ENCODE measurements around the gene SKAP2.
A peak's percentile ranks its signal among the peaks of the same experiment; 100 is the strongest.

SKAP2 gene

GRCh38 chr7:26721450-26721849 lies 142.9 kb downstream of the SKAP2 start:
- in situ Hi-C loops (cut with HindIII; ENCODE audit: low sequenced_read_pairs): no loop called here
- no peak overlapping the region for H3K4me3 ChIP-seq (ENCODE audit: low read depth, low read length)
- no peak for TF ChIP-seq CTCF (IDR thresholded peaks at IDR 0.05; ENCODE audit: low read depth, low read length)
- no peak for DNase-seq (ENCODE audit: low read depth, low spot score)

GRCh38 chr7:26718063-26718462 lies 146.3 kb downstream of the SKAP2 start:
- DNase-seq (ENCODE audit: low read depth, low spot score): no peak
- in situ Hi-C loops (cut with HindIII; ENCODE audit: low sequenced_read_pairs): no loop called here
- H3K4me3 ChIP-seq (ENCODE audit: low read depth, low read length): no peak overlapping the region
- TF ChIP-seq CTCF (IDR thresholded peaks at IDR 0.05; ENCODE audit: low read depth, low read length): no peak

- no peak overlapping the region for H3K4me3 ChIP-seq (ENCODE audit: low read depth, low read length)
- no peak for DNase-seq (ENCODE audit: low read depth, low spot score)
- in situ Hi-C loops (cut with HindIII; ENCODE audit: low sequenced_read_pairs): no loop called here
- no peak for TF ChIP-seq CTCF (IDR thresholded peaks at IDR 0.05; ENCODE audit: low read depth, low read length)
These were observed 150.0 kb downstream of the SKAP2 start for GRCh38 chr7:26714438-26714837.

GRCh38 chr7:26714006-26714405 lies 150.4 kb downstream of the SKAP2 start:
- no peak for TF ChIP-seq CTCF (IDR thresholded peaks at IDR 0.05; ENCODE audit: low read depth, low read length)
- no peak overlapping the region for H3K4me3 ChIP-seq (ENCODE audit: low read depth, low read length)
- in situ Hi-C loops (cut with HindIII; ENCODE audit: low sequenced_read_pairs): no loop called here
- DNase-seq (ENCODE audit: low read depth, low spot score): no peak

GRCh38 chr7:26709210-26709990 lies 155.0 kb downstream of the SKAP2 start:
- no peak for TF ChIP-seq CTCF (IDR thresholded peaks at IDR 0.05; ENCODE audit: low read depth, low read length)
- in situ Hi-C loops (cut with HindIII; ENCODE audit: low sequenced_read_pairs): no loop called here
- no peak for DNase-seq (ENCODE audit: low read depth, low spot score)
- no peak overlapping the region for H3K4me3 ChIP-seq (ENCODE audit: low read depth, low read length)

- in situ Hi-C loops (cut with HindIII; ENCODE audit: low sequenced_read_pairs): no loop called here
- no peak overlapping the region for H3K4me3 ChIP-seq (ENCODE audit: low read depth, low read length)
- no peak for TF ChIP-seq CTCF (IDR thresholded peaks at IDR 0.05; ENCODE audit: low read depth, low read length)
- DNase-seq (ENCODE audit: low read depth, low spot score): peak; percentile 94
These were observed 158.8 kb downstream of the SKAP2 start for GRCh38 chr7:26705567-26705966.
